SU-DHL-6 (cell line): ENCODE results near the gene ENPP4.

Experiments
- EZH2phosphoT487 ChIP-seq: fragments of 200-600 bp; sonication (generic), shearing (Covaris generic); conservative IDR thresholded peaks from 2 replicates; pipeline ENCODE4 v1.6.1; 2018; ENCODE audit warnings: mild to moderate bottlenecking, antibody characterized with exemption, low read length, moderate library complexity, mixed read lengths
- TF ChIP-seq, protein P1 (sequence below): fragments of 200-600 bp; sonication (generic); IDR thresholded peaks from one replicate; pipeline ENCODE4 v1.5.1; 2017; ENCODE audit warnings: antibody characterized with exemption, mild to moderate bottlenecking, low read length, moderate library complexity; ENCODE audit not compliant: insufficient read depth, poor library complexity, severe bottlenecking

- TF ChIP-seq, protein P1, sequence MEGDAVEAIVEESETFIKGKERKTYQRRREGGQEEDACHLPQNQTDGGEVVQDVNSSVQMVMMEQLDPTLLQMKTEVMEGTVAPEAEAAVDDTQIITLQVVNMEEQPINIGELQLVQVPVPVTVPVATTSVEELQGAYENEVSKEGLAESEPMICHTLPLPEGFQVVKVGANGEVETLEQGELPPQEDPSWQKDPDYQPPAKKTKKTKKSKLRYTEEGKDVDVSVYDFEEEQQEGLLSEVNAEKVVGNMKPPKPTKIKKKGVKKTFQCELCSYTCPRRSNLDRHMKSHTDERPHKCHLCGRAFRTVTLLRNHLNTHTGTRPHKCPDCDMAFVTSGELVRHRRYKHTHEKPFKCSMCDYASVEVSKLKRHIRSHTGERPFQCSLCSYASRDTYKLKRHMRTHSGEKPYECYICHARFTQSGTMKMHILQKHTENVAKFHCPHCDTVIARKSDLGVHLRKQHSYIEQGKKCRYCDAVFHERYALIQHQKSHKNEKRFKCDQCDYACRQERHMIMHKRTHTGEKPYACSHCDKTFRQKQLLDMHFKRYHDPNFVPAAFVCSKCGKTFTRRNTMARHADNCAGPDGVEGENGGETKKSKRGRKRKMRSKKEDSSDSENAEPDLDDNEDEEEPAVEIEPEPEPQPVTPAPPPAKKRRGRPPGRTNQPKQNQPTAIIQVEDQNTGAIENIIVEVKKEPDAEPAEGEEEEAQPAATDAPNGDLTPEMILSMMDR, result no peak
- 0 out of 2 replicates have a peak, but pooled peaks have one; percentile 80 for TF ChIP-seq EZH2phosphoT487
Observed at GRCh38 chr6:46128476-46128875, 1.3 kb upstream of the ENPP4 start.
